ENCODE data around the gene PSTPIP1.

PSTPIP1 gene

GRCh38 chr15:77017761-77018720 is 23.1 kb downstream of the PSTPIP1 start:
- no peak for DNase-seq (ENCODE audit: low read depth in 1 of 2, low spot score in 1 of 2)

GRCh38 chr15:77018796-77019505 is 24.0 kb downstream of the PSTPIP1 start:
- no peak for DNase-seq (ENCODE audit: low read depth in 1 of 2, low spot score in 1 of 2)

GRCh38 chr15:77019521-77020331 is 24.8 kb downstream of the PSTPIP1 start:
- DNase-seq (ENCODE audit: low read depth in 1 of 2, low spot score in 1 of 2) = peak in 1 of 2 donors; percentile 39

GRCh38 chr15:77020348-77021087 is 25.6 kb downstream of the PSTPIP1 start:
- DNase-seq (ENCODE audit: low read depth in 1 of 2, low spot score in 1 of 2) = no peak

GRCh38 chr15:77021088-77021481 is 26.2 kb downstream of the PSTPIP1 start:
- no peak for DNase-seq (ENCODE audit: low read depth in 1 of 2, low spot score in 1 of 2)

GRCh38 chr15:77021803-77022381 is 27.0 kb downstream of the PSTPIP1 start:
- DNase-seq (ENCODE audit: low read depth in 1 of 2, low spot score in 1 of 2) = no peak

GRCh38 chr15:77022646-77023575 is 28.0 kb downstream of the PSTPIP1 start:
- DNase-seq (ENCODE audit: low read depth in 1 of 2, low spot score in 1 of 2) = no peak

GRCh38 chr15:77023576-77024272 is 28.8 kb downstream of the PSTPIP1 start:
- no peak for DNase-seq (ENCODE audit: low read depth in 1 of 2, low spot score in 1 of 2)

GRCh38 chr15:77024273-77025082 is 29.6 kb downstream of the PSTPIP1 start:
- DNase-seq (ENCODE audit: low read depth in 1 of 2, low spot score in 1 of 2) = peak; percentile 50 to 53

GRCh38 chr15:77025083-77025901 is 30.4 kb downstream of the PSTPIP1 start:
- DNase-seq (ENCODE audit: low read depth in 1 of 2, low spot score in 1 of 2) = no peak

- no peak for DNase-seq (ENCODE audit: low read depth in 1 of 2, low spot score in 1 of 2)
Observed at GRCh38 chr15:77025941-77026411, 31.1 kb downstream of the PSTPIP1 start.

- DNase-seq (ENCODE audit: low read depth in 1 of 2, low spot score in 1 of 2) = no peak
Observed at GRCh38 chr15:77026501-77027110, 31.7 kb downstream of the PSTPIP1 start.

GRCh38 chr15:77027111-77027696 is 32.3 kb downstream of the PSTPIP1 start:
- no peak for DNase-seq (ENCODE audit: low read depth in 1 of 2, low spot score in 1 of 2)

GRCh38 chr15:77027697-77028450 is 32.9 kb downstream of the PSTPIP1 start:
- DNase-seq (ENCODE audit: low read depth in 1 of 2, low spot score in 1 of 2) = no peak

- no peak for DNase-seq (ENCODE audit: low read depth in 1 of 2, low spot score in 1 of 2)
Observed at GRCh38 chr15:77028451-77029165, 33.7 kb downstream of the PSTPIP1 start.
